GM12875 (cell line): ENCODE results near the gene UGT1A8.

Source experiments
- H3K4me3 ChIP-seq: one replicate; pipeline ENCODE4 v1.5.1; 2011; ENCODE audit warnings: low read depth, low read length, control low read depth
- TF ChIP-seq, protein P1 (sequence below): IDR thresholded peaks from 2 replicates; pipeline ENCODE4 v1.5.1; 2011; ENCODE audit warnings: low read depth, mild to moderate bottlenecking, control low read depth, inconsistent platforms, low read length, moderate library complexity, borderline replicate concordance; ENCODE audit not compliant: insufficient read depth

Gene UGT1A8

DNA sequence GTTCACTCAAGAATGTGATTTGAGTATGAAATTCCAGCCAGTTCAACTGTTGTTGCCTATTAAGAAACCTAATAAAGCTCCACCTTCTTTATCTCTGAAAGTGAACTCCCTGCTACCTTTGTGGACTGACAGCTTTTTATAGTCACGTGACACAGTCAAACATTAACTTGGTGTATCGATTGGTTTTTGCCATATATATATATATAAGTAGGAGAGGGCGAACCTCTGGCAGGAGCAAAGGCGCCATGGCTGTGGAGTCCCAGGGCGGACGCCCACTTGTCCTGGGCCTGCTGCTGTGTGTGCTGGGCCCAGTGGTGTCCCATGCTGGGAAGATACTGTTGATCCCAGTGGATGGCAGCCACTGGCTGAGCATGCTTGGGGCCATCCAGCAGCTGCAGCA, 142.6 kb downstream of the UGT1A8 start, which contains the start of gene UGT1A1:
Gene UGT1A1 (plus strand): TSS at position 228 of the 400 bp plus-strand sequence. CDS start 18 bp downstream, at position 246.
- no peak within 1 kb of the TSS for H3K4me3 ChIP-seq
- TF ChIP-seq, protein P1, sequence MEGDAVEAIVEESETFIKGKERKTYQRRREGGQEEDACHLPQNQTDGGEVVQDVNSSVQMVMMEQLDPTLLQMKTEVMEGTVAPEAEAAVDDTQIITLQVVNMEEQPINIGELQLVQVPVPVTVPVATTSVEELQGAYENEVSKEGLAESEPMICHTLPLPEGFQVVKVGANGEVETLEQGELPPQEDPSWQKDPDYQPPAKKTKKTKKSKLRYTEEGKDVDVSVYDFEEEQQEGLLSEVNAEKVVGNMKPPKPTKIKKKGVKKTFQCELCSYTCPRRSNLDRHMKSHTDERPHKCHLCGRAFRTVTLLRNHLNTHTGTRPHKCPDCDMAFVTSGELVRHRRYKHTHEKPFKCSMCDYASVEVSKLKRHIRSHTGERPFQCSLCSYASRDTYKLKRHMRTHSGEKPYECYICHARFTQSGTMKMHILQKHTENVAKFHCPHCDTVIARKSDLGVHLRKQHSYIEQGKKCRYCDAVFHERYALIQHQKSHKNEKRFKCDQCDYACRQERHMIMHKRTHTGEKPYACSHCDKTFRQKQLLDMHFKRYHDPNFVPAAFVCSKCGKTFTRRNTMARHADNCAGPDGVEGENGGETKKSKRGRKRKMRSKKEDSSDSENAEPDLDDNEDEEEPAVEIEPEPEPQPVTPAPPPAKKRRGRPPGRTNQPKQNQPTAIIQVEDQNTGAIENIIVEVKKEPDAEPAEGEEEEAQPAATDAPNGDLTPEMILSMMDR = no peak

DNA sequence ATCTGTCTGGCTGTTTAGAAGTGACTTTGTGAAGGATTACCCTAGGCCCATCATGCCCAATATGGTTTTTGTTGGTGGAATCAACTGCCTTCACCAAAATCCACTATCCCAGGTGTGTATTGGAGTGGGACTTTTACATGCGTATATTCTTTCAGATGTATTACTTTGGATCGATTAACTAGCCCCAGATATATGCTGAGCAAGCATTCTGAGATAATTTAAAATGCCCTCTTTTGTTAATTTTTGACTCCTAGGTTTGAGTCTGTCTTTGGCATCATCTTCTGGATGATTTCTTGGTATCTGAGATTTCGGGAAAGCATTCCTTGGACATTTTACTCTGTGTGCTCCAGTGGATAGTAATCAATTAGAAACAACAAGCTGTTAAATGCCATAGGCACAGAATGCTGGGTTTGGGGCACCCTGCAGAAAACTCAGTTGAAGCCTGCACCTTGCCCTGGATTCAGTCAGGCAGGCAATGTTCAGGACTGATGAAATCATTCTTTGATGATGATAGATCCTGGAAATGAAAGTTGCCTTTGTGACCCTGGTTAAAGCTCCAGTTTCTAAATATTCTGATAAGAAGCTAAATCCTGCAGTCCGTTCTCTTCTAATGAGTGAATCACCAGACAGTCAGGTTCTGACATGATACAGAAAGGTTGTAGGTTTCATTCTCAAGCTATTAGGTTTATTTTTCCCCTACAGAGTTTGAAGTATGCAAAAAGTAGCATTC, 143.8 kb downstream of the UGT1A8 start:
- no peak overlapping the region for H3K4me3 ChIP-seq
- TF ChIP-seq, protein P1 = no peak

DNA sequence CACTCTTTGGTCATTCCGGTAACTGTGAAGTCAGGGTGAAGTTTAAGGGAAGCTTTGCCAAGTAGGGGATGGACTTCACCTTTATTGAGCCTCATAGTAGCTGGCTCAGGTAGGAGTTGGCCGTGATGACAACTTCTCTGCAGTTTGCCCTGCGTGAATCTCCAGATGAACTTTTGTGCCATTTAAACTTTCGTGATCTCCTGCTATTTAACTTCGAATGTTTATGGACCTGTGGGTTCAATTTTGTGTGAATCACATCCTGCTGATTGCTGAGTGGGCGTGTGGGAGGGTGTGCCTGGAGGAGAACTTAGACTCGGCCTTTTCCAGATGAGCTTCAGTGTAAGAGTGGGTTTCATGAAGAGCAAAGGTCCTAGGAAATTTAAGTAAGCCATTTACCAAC, 146.8 kb downstream of the UGT1A8 start:
- H3K4me3 ChIP-seq = no peak overlapping the region
- TF ChIP-seq, protein P1 = no peak

DNA sequence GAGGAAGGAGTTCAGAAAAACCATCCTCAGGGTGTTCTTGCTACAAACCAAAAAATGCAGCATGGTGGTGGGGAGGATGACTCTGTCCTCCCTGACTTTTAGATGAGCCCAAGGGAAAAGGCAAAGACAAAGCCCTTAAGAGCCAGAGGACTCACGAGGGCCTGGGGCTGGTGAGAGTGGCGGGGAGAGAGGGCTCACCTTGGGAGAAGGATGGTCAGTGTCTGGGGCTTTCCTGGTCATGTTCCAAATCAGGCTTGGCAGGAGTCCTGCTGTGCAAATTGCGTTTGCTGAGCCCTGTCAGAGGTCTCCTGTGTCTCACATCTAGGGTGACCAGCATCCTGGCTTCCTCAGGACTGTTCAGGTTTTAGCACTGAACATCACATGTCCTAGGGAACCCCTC, 147.3 kb downstream of the UGT1A8 start:
- no peak overlapping the region for H3K4me3 ChIP-seq
- TF ChIP-seq, protein P1 = no peak

DNA sequence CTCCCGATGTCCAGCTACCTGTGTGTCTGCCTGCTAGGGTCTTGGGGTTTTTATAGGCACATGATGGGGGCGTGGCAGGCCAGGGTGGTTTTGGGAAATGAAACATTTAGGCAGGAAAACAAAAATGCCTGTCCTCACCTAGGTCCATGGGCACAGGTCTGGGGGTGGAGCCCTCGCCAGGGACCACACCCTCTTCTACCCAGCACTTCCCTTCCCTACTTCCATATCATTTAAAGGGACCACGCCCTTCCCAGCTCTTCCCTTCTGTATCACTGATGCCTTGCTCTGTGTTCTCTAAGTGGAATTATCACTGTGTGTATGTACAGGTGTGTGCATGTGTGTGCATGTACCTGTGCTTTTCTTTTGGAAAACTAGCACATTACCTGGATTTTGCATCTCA, 149.0 kb downstream of the UGT1A8 start:
- TF ChIP-seq, protein P1 = no peak
- H3K4me3 ChIP-seq = no peak overlapping the region

DNA sequence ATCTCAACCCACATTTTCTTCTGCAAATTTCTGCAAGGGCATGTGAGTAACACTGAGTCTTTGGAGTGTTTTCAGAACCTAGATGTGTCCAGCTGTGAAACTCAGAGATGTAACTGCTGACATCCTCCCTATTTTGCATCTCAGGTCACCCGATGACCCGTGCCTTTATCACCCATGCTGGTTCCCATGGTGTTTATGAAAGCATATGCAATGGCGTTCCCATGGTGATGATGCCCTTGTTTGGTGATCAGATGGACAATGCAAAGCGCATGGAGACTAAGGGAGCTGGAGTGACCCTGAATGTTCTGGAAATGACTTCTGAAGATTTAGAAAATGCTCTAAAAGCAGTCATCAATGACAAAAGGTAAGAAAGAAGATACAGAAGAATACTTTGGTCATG, 150.6 kb downstream of the UGT1A8 start:
- TF ChIP-seq, protein P1 = no peak
- no peak overlapping the region for H3K4me3 ChIP-seq

DNA sequence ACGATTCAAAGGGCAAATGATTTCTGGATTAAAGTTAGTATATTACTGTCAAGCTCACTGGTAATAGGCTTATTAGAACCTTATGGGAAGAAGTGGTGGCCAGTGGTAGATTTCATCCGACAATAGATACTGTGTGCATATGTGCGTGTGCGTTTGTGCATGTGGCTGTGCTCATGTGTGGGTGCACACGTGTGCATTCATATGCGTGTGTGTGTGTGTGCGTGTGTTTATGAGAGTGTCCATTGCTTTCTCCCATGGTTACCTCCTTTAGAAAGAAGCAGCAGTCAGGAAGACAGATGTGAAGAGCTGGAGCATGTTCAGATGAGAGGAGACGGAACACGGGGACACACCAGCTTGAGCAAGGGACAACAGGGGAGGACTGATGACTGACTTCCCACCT, 151.8 kb downstream of the UGT1A8 start:
- H3K4me3 ChIP-seq = no peak overlapping the region
- TF ChIP-seq, protein P1 = no peak
